ENCODE results near the gene CLEC1A.
A peak's percentile ranks its signal among the peaks of the same experiment; 100 is the strongest.

The CLEC1A gene

GRCh38 chr12:10101042-10101579 lies 2.3 kb upstream of the CLEC1A start:
- DNase-seq: peak; percentile 31

GRCh38 chr12:10097521-10097920 lies 1.3 kb downstream of the CLEC1A start:
- DNase-seq: no peak

- no peak for DNase-seq
These were observed 2.8 kb downstream of the CLEC1A start for GRCh38 chr12:10095971-10096370.

GRCh38 chr12:10094646-10095395 lies 4.0 kb downstream of the CLEC1A start:
- no peak for DNase-seq

- DNase-seq: no peak
These were observed 9.6 kb downstream of the CLEC1A start for GRCh38 chr12:10088955-10089900.

GRCh38 chr12:10088031-10088430 lies 10.8 kb downstream of the CLEC1A start:
- no peak for DNase-seq

GRCh38 chr12:10086387-10086786 lies 12.4 kb downstream of the CLEC1A start:
- no peak for DNase-seq

GRCh38 chr12:10084733-10085132 lies 14.1 kb downstream of the CLEC1A start:
- no peak for DNase-seq

- DNase-seq: no peak
These were observed 16.5 kb downstream of the CLEC1A start for GRCh38 chr12:10082117-10082874.

- no peak for DNase-seq
These were observed 23.3 kb downstream of the CLEC1A start for GRCh38 chr12:10075451-10075850.

GRCh38 chr12:10073261-10073660 lies 25.5 kb downstream of the CLEC1A start:
- DNase-seq: no peak

- no peak for DNase-seq
These were observed 26.7 kb downstream of the CLEC1A start for GRCh38 chr12:10072131-10072530.

GRCh38 chr12:10070380-10070779 lies 28.4 kb downstream of the CLEC1A start:
- DNase-seq: no peak

- DNase-seq: no peak
These were observed 28.8 kb downstream of the CLEC1A start for GRCh38 chr12:10069976-10070375.

GRCh38 chr12:10069099-10069498 lies 29.7 kb downstream of the CLEC1A start:
- DNase-seq: no peak

GRCh38 chr12:10068644-10069043 lies 30.1 kb downstream of the CLEC1A start:
- no peak for DNase-seq

- DNase-seq: no peak
These were observed 30.8 kb downstream of the CLEC1A start for GRCh38 chr12:10067942-10068341.

- no peak for DNase-seq
These were observed 31.5 kb downstream of the CLEC1A start for GRCh38 chr12:10067264-10067663.

GRCh38 chr12:10065241-10065640 lies 33.5 kb downstream of the CLEC1A start:
- DNase-seq: no peak

- DNase-seq: no peak
These were observed 40.4 kb downstream of the CLEC1A start for GRCh38 chr12:10058387-10058786.

- DNase-seq: no peak
These were observed 46.4 kb downstream of the CLEC1A start for GRCh38 chr12:10052193-10052913.

- no peak for DNase-seq
These were observed 50.3 kb downstream of the CLEC1A start for GRCh38 chr12:10048526-10048925.
